ENCODE data around the gene GUCA2B.

Gene GUCA2B

GRCh38 chr1:42142894-42143675 lies 10.1 kb upstream of the GUCA2B start:
- in situ Hi-C loops (cut with HindIII; ENCODE audit: low sequenced_read_pairs): no loop called here

GRCh38 chr1:42143896-42144710 lies 9.1 kb upstream of the GUCA2B start:
- in situ Hi-C loops (cut with HindIII; ENCODE audit: low sequenced_read_pairs): no loop called here

DNA sequence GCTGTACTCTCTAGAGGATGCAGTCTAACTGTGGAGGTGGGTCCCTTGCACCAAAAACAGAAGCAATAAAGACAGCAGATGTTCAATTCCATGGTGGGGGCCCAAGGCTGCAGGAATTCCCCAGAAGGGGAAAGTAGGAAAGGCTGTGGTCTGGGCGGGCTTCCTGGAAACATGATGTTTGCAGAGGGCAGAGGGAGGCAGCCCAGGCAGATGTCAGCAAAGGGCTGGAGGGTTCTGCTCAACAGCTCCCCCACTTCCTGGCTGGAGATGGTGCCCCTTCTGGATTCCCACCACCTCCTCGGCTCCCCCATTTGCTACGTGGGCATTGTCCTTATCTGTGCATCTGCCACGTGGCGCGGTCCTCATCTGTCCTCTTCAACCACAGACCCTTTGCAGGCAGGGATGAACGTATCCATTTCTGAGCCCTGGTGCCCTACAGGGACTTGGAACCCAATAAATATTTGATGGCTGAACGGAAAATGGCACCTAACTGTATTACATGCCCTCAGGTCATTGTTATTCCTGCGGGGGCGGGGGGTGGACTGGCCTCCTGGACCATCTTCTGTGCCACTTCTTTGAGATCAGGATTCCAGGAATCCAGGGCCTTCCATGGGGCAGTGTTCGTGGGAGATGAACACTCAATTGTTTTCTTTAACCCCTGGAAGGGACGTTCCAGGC lies 8.4 kb upstream of the GUCA2B start:
- in situ Hi-C loops (cut with HindIII; ENCODE audit: low sequenced_read_pairs): no loop called here

- in situ Hi-C loops (cut with HindIII; ENCODE audit: low sequenced_read_pairs): no loop called here
Measured at GRCh38 chr1:42145389-42145716, 7.9 kb upstream of the GUCA2B start.

GRCh38 chr1:42145764-42146625 lies 7.2 kb upstream of the GUCA2B start:
- in situ Hi-C loops (cut with HindIII; ENCODE audit: low sequenced_read_pairs): no loop called here

DNA sequence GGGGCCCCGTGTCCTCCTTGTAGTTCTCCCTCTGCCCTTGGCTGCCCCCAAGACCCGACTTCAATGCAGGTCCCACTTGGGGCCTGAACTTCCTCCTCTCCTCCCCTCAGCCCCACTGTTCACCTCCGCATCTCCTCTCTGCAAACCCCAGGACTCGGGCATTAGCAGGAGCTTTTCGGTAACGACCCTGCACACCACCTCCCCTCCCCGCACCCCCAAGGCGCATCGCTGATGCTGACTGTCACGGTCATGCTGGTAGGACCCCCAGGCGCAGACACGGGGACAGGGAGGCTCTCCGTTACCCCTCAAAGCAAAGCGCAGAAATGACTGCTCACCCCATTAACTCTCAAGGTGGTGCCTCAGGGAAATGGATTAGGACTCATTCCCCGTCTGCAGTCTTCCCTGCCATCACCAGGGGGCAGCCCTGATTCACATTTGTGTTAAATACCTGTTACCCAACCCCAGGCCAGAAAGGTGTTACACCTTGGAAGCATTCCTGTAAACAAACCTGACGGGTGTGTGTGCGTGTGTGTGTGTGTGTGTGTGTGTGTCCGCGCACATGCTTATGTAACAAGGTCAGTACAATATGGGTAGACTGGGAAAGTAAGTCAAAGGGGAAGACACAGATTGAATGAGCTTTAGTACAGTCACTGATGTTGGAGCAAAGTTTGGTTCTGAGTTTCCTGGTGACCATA lies 6.4 kb upstream of the GUCA2B start:
- in situ Hi-C loops (cut with HindIII; ENCODE audit: low sequenced_read_pairs): no loop called here

- in situ Hi-C loops (cut with HindIII; ENCODE audit: low sequenced_read_pairs): no loop called here
Measured at GRCh38 chr1:42148166-42148565, 5.0 kb upstream of the GUCA2B start.

GRCh38 chr1:42150651-42151050 lies 2.6 kb upstream of the GUCA2B start:
- in situ Hi-C loops (cut with HindIII; ENCODE audit: low sequenced_read_pairs): no loop called here

DNA sequence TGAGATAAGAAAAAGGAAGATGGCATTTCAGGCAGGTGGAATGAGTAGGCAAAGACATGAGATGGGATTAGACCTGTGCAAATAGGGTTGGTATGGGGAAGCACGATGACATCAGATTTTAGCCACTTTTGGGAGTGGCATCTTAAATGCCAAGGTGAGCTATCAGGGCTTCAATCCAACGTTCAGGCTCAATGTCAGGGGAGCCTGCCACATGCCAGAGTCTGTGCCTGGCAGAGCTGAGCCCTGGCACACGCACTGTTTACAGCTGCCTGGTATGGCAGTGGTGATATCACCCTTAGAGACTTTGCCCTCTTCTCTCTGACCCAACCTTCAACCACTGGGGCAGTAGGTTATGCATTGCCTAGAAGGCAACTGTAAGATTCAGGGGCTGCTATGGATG lies 1.1 kb upstream of the GUCA2B start:
- in situ Hi-C loops (cut with HindIII; ENCODE audit: low sequenced_read_pairs): no loop called here

DNA sequence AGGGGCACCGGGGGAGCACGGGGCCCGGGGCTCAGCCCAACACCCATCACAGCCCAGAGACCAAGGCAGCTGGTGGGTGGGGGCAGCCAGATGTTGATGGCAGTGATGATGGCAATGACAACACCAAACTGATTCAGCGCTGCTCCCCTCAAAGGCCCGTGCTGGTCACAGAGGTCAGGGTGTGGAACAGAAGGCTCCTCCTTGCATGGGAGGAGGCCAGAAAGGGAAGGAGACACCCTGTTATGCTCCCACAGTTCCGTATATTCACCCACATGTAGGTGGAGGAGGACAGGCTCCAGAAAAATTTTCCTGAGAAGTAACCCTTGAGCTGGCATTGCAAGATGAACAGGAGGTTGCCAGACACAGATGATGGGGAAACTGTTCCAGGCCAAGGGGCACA lies 414 bp downstream of the GUCA2B start:
- in situ Hi-C loops (cut with HindIII; ENCODE audit: low sequenced_read_pairs): no loop called here

DNA sequence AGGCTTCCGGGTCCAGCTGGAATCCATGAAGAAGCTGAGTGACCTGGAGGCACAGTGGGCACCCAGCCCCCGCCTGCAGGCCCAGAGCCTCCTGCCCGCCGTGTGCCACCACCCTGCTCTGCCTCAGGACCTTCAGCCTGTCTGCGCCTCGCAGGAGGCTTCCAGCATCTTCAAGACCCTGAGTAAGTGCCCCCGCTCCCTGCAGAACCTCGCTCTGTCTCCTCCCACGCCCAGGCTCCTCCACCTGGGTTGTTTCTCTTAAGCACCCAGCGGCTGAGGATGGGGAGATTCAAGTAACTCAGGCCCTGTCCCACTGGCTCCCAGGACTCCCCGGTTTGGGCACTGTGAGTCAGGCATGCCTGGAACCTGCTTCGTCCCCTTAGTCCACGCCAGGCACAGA lies 1.5 kb downstream of the GUCA2B start:
- in situ Hi-C loops (cut with HindIII; ENCODE audit: low sequenced_read_pairs): no loop called here

DNA sequence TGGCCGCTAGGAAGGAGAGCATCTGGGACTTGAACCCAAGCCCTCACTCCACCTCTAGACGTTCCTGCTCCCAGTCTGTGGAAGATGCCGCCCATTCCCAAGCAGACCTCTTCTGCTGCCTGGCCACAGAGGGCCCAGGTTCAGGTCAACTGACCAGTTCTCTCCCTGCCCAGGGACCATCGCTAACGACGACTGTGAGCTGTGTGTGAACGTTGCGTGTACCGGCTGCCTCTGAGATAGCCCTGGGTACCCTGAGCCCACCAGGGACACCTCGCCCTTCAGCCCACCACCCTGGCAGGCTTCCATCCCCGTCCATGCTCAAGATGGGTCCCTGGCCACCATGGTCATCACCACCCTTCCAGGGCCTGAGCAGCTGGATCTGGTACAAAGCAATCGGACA lies 2.2 kb downstream of the GUCA2B start:
- in situ Hi-C loops (cut with HindIII; ENCODE audit: low sequenced_read_pairs): no loop called here

DNA sequence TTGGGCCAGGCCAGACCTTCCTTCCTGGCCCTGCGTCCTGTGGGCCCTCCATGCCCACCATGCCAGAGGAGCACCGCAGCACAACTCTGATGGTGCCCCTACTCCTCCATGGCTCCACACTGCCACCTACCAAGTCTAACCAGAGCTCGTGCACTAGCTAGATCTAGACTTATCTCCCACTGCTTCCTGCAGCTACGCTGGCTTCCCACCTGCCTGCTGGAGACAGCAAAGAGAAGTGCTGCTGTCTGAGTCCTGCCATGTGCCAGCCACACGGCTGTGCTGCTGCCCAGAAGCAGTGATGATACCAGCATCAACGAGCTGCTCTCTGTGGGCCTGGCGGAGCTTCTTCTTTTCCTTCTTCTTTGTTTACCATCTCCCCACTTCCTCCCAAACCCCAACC lies 4.5 kb downstream of the GUCA2B start:
- in situ Hi-C loops (cut with HindIII; ENCODE audit: low sequenced_read_pairs): no loop called here

GRCh38 chr1:42158189-42158588 lies 5.0 kb downstream of the GUCA2B start:
- in situ Hi-C loops (cut with HindIII; ENCODE audit: low sequenced_read_pairs): no loop called here

DNA sequence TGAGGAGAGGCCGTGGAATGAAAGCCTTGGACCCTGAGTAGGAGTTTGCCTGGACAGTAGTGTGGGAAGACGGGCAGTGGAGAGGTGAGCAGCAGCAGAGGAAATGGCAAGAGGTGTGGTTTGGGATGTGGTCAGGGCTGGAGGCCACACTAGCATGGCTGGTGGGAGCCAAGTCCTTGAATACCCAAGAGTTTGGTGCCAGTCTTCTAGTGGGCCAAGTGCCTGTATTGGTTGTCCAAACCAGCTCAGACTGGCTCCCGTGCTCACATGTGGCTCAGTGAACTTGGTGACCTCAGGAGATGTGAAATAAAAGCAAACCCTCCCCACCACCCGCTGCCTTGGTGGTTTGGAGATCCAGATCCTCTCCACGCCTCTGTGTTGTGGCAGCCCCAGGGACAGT lies 9.0 kb downstream of the GUCA2B start:
- in situ Hi-C loops (cut with HindIII; ENCODE audit: low sequenced_read_pairs): no loop called here

GRCh38 chr1:42163114-42163513 lies 9.9 kb downstream of the GUCA2B start:
- in situ Hi-C loops (cut with HindIII; ENCODE audit: low sequenced_read_pairs): no loop called here

GRCh38 chr1:42163536-42164503 lies 10.6 kb downstream of the GUCA2B start:
- in situ Hi-C loops (cut with HindIII; ENCODE audit: low sequenced_read_pairs): no loop called here

DNA sequence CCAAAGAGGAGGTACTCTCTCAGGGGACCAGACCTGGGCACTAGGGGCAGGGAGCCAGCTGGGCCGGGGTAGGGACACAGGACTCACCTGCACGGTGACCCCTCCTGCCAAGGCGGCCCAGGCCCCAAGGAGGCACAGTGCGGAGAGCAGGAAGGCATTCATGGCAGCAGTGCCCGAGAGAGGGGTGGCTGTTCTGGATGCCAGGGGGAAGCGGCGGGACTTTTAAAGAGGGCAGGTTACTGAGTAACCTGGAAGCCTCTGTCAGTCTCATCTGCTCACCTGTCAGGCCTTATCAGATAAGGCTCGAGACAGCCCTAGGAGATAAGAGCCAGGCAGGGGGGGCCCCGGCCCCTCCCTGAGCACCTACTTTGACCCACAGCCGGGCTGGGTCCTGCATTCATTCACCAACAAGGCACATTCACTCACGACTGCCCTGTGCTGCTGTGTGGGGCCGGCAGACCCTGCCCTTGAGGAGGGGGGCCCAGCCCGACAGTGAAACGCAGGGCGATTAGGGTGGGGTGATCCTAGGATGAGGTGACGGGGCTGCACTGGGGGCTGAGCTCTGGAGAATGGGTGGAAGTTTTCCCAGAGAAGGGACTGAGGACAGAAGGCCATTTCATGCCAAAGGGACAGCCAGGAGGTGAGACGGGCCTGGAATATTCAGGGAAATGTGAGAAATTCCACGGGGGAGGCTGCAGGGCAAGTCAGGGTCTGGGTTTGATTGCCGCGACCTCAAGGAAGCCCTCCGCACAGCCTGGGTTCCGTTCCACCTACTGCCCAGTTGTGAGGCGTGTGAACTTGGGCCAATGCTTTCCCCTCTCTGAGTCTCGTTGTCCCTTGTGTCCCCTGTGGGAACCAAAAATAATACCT lies 11.6 kb downstream of the GUCA2B start, which contains the start of gene GUCA2A:
TSS of gene GUCA2A (minus strand) at position 195 of the 870 bp plus-strand sequence. CDS start at position 162, 33 bp downstream.
- in situ Hi-C loops (cut with HindIII; ENCODE audit: low sequenced_read_pairs): no loop called here
